ENCODE results near the gene COL26A1.

The COL26A1 gene

GRCh38 chr7:101575168-101575567, 212.5 kb downstream of the COL26A1 start:
- H3K9me3 ChIP-seq (ENCODE audit: severe bottlenecking), result no peaks in the 10 kb centered on the region
- H3K4me3 ChIP-seq (ENCODE audit: low read depth, low read length), result no peak overlapping the region
- no peaks in the 10 kb centered on the region for H3K27me3 ChIP-seq (ENCODE audit: insufficient read depth, low read depth, severe bottlenecking)
- H3K36me3 ChIP-seq, result no peaks in the 10 kb centered on the region
- no peak for TF ChIP-seq CTCF (IDR thresholded peaks at IDR 0.05; ENCODE audit: low read depth, low read length)
- no peak for DNase-seq
- H3K27ac ChIP-seq, result no peak overlapping the region

GRCh38 chr7:101575721-101576120, 213.0 kb downstream of the COL26A1 start:
- Histone ChIP-seq H3K27ac (no peak overlapping the region), H3K9me3 (ENCODE audit: severe bottlenecking) (no peaks in the 10 kb centered on the region), H3K4me3 (ENCODE audit: low read depth, low read length) (no peak overlapping the region), H3K27me3 (ENCODE audit: insufficient read depth, low read depth, severe bottlenecking) (no peaks in the 10 kb centered on the region), H3K36me3 (no peaks in the 10 kb centered on the region)
- DNase-seq, result no peak
- no peak for TF ChIP-seq CTCF (IDR thresholded peaks at IDR 0.05; ENCODE audit: low read depth, low read length)

- no peak overlapping the region for H3K27ac ChIP-seq
- no peak for TF ChIP-seq CTCF (IDR thresholded peaks at IDR 0.05; ENCODE audit: low read depth, low read length)
- no peaks in the 10 kb centered on the region for H3K9me3 ChIP-seq (ENCODE audit: severe bottlenecking)
- no peaks in the 10 kb centered on the region for H3K36me3 ChIP-seq
- H3K27me3 ChIP-seq (ENCODE audit: insufficient read depth, low read depth, severe bottlenecking), result no peaks in the 10 kb centered on the region
- DNase-seq, result no peak
- H3K4me3 ChIP-seq (ENCODE audit: low read depth, low read length), result no peak overlapping the region
These were observed 214.3 kb downstream of the COL26A1 start for GRCh38 chr7:101576998-101577397.

DNA sequence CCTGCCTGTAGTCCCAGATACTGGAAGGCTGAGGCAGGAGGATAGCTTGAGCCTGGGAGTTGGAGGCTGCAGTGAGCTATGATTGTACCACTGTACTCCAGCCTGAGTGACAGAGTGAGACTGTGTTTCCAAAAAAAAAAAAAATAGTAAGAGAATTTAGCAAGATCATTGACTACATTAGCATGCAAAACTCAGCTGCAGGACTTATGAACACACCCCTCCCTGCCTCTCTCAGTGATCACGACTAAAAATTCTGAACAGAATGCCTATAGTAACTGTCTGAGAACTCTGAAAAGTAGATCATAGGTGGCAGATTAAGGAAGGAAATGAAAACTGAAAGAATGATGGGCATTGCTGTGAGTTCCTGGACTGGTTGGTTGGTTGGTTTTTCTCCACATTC, 215.9 kb downstream of the COL26A1 start:
- no peaks in the 10 kb centered on the region for H3K27me3 ChIP-seq (ENCODE audit: insufficient read depth, low read depth, severe bottlenecking)
- H3K36me3 ChIP-seq, result no peaks in the 10 kb centered on the region
- H3K4me3 ChIP-seq (ENCODE audit: low read depth, low read length), result no peak overlapping the region
- no peak overlapping the region for H3K27ac ChIP-seq
- TF ChIP-seq CTCF (IDR thresholded peaks at IDR 0.05; ENCODE audit: low read depth, low read length), result no peak
- no peak for DNase-seq
- peaks cover 5% of the 10 kb centered on the region for H3K9me3 ChIP-seq (ENCODE audit: severe bottlenecking)

- TF ChIP-seq CTCF (IDR thresholded peaks at IDR 0.05; ENCODE audit: low read depth, low read length), result no peak
These were observed 217.9 kb downstream of the COL26A1 start for GRCh38 chr7:101580596-101580995.

DNA sequence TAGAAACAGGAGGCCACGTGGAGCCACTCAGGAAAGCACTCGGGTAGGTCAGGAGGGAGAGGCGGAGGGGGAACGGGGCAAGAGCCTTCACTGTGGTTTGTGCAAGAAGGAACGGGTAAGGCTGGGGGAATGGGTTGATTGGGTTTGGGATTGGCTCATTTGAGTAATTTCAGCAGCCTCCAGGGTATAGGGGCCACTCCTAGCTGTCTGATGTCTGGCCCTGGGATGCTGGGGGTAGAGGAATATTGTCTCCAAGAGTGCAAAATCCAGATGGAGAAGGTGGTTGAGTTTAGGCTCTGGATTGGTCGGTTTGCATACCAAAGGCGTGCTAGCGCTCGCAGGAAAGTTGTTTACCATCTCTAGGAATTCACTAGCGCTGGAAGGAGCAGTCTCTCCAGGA, 219.2 kb downstream of the COL26A1 start:
- DNase-seq, result no peak
- no peaks in the 10 kb centered on the region for H3K27me3 ChIP-seq (ENCODE audit: insufficient read depth, low read depth, severe bottlenecking)
- H3K36me3 ChIP-seq, result no peaks in the 10 kb centered on the region
- H3K4me3 ChIP-seq (ENCODE audit: low read depth, low read length), result no peak overlapping the region
- TF ChIP-seq CTCF (IDR thresholded peaks at IDR 0.05; ENCODE audit: low read depth, low read length), result no peak
- peaks cover 5% of the 10 kb centered on the region for H3K9me3 ChIP-seq (ENCODE audit: severe bottlenecking)
- H3K27ac ChIP-seq, result no peak overlapping the region

More at GRCh38 chr7:101580596-101580995, 217.9 kb downstream of the COL26A1 start:
- Histone ChIP-seq H3K27ac (no peak overlapping the region), H3K36me3 (no peaks in the 10 kb centered on the region), H3K27me3 (ENCODE audit: insufficient read depth, low read depth, severe bottlenecking) (no peaks in the 10 kb centered on the region), H3K4me3 (ENCODE audit: low read depth, low read length) (no peak overlapping the region), H3K9me3 (ENCODE audit: severe bottlenecking) (peaks cover 5% of the 10 kb centered on the region)
- no peak for DNase-seq

Data from WERI-Rb-1 (cell line).